ENCODE results near the gene FUCA1. TPM values are rescaled to one million over a fixed set of nuclear protein-coding genes. Genes with fewer than 3 reads are reported as not detected.

Gene FUCA1
- polyA plus RNA-seq: 38.5 and 50.6 TPM in 2 replicates
- polyA minus RNA-seq: 44.1 and 45.5 TPM in 2 replicates

- TF ChIP-seq REST (IDR thresholded peaks at IDR 0.05; ENCODE audit: borderline replicate concordance) (peak; percentile 69), EP300 (conservative IDR thresholded peaks at IDR 0.05; ENCODE audit: poor library complexity, severe bottlenecking) (no peak), SMC3 (conservative IDR thresholded peaks at IDR 0.05; ENCODE audit: poor library complexity) (peak; percentile 87), CTCF (IDR thresholded peaks at IDR 0.05; ENCODE audit: poor library complexity, severe bottlenecking) (peak; percentile 97), MXI1 (conservative IDR thresholded peaks at IDR 0.05; ENCODE audit: poor library complexity, severe bottlenecking) (peak; percentile 74), EZH2 (IDR thresholded peaks at IDR 0.05; ENCODE audit: borderline replicate concordance, insufficient read depth, low read length, poor library complexity, severe bottlenecking) (no peak), POLR2AphosphoS5 (IDR thresholded peaks at IDR 0.05) (peak; percentile 81), TAF1 (IDR thresholded peaks at IDR 0.05; ENCODE audit: low read depth) (peak; percentile 65), RAD21 (conservative IDR thresholded peaks at IDR 0.05) (peak; percentile 73)
- peak within 1 kb of the TSS; percentile 57 for H2AFZ ChIP-seq (ENCODE audit: low read depth, low read length)
- peaks cover 18% of the 10 kb centered on the region for H3K27me3 ChIP-seq (ENCODE audit: insufficient read depth, low read depth, low read length)
- no peaks in the 10 kb centered on the region for H4K20me1 ChIP-seq (ENCODE audit: insufficient read depth)
- peak within 1 kb of the TSS; percentile 99 for H3K4me3 ChIP-seq (ENCODE audit: low read length)
- H3K4me2 ChIP-seq (ENCODE audit: low read length): peak within 1 kb of the TSS; percentile 94
- no peaks in the 10 kb centered on the region for H3K9me2 ChIP-seq (ENCODE audit: insufficient read depth, low read length)
- H3K36me3 ChIP-seq (ENCODE audit: insufficient read depth, low read length): no peaks in the 10 kb centered on the region
- peak within 1 kb of the TSS; percentile 71 for H3K9ac ChIP-seq (ENCODE audit: low read length)
- no peak within 1 kb of the TSS for H3K27ac ChIP-seq (ENCODE audit: low read length)
- peaks cover 4% of the 10 kb centered on the region for H3K79me2 ChIP-seq (replicated peaks; ENCODE audit: insufficient read depth, low read length)
- H3K9me3 ChIP-seq (ENCODE audit: low read length): no peaks in the 10 kb centered on the region
- no peaks in the 10 kb centered on the region for H3F3A ChIP-seq (ENCODE audit: insufficient read depth, low read length, poor library complexity, severe bottlenecking)
Measured at GRCh38 chr1:23867895-23868556, at the start of gene FUCA1. Gene FUCA1, minus strand, starts transcription at chr1:23868290. Its CDS starts 4 bp downstream, at chr1:23868286.

- Histone ChIP-seq H2AFZ (ENCODE audit: low read depth, low read length) (no peak overlapping the region), H4K20me1 (ENCODE audit: insufficient read depth) (no peaks in the 10 kb centered on the region)
- no peak for TF ChIP-seq SMC3 (conservative IDR thresholded peaks at IDR 0.05; ENCODE audit: poor library complexity)
- no peak for TF ChIP-seq REST (IDR thresholded peaks at IDR 0.05; ENCODE audit: borderline replicate concordance)
- no peak for TF ChIP-seq EZH2 (IDR thresholded peaks at IDR 0.05; ENCODE audit: borderline replicate concordance, insufficient read depth, low read length, poor library complexity, severe bottlenecking)
- TF ChIP-seq EP300 (conservative IDR thresholded peaks at IDR 0.05; ENCODE audit: poor library complexity, severe bottlenecking): no peak
- peak; percentile 35 for TF ChIP-seq RAD21 (conservative IDR thresholded peaks at IDR 0.05)
- TF ChIP-seq MXI1 (conservative IDR thresholded peaks at IDR 0.05; ENCODE audit: poor library complexity, severe bottlenecking): no peak
- no peak for TF ChIP-seq TAF1 (IDR thresholded peaks at IDR 0.05; ENCODE audit: low read depth)
- no peak for TF ChIP-seq POLR2AphosphoS5 (IDR thresholded peaks at IDR 0.05)
- TF ChIP-seq CTCF (IDR thresholded peaks at IDR 0.05; ENCODE audit: poor library complexity, severe bottlenecking): peak; percentile 35
Measured at GRCh38 chr1:23916209-23917131, 48.4 kb upstream of the FUCA1 start.

More at GRCh38 chr1:23916209-23917131, 48.4 kb upstream of the FUCA1 start:
- Histone ChIP-seq H3K79me2 (replicated peaks; ENCODE audit: insufficient read depth, low read length) (no peaks in the 10 kb centered on the region), H3K9ac (ENCODE audit: low read length) (no peak overlapping the region), H3F3A (ENCODE audit: insufficient read depth, low read length, poor library complexity, severe bottlenecking) (no peaks in the 10 kb centered on the region), H3K27me3 (ENCODE audit: insufficient read depth, low read depth, low read length) (no peaks in the 10 kb centered on the region), H3K4me2 (ENCODE audit: low read length) (no peak overlapping the region), H3K27ac (ENCODE audit: low read length) (no peak overlapping the region), H3K36me3 (ENCODE audit: insufficient read depth, low read length) (no peaks in the 10 kb centered on the region), H3K4me3 (ENCODE audit: low read length) (no peak overlapping the region), H3K9me2 (ENCODE audit: insufficient read depth, low read length) (no peaks in the 10 kb centered on the region), H3K9me3 (ENCODE audit: low read length) (no peaks in the 10 kb centered on the region)
